Hepatocyte (in vitro differentiated cells): Measurements from ENCODE around the gene SGK2.

ENCODE experiments used
- EZH2 ChIP-seq: fragments of 200-600 bp; sonication (generic); IDR thresholded peaks from 2 replicates; pipeline ENCODE4 v1.6.1; 2016; ENCODE audit warnings: antibody characterized with exemption, mild to moderate bottlenecking, borderline replicate concordance
- EZH2phosphoT487 ChIP-seq: fragments of 200-600 bp; sonication (generic); IDR thresholded peaks from one replicate; pipeline ENCODE4 v1.6.1; 2018; ENCODE audit warnings: antibody characterized with exemption, mild to moderate bottlenecking, low read depth, moderate library complexity; ENCODE audit not compliant: unreplicated experiment, severe bottlenecking
- TF ChIP-seq, protein P1 (sequence below): fragments of 200-600 bp; sonication (generic); IDR thresholded peaks from 2 replicates; pipeline ENCODE4 v1.5.1; 2016; ENCODE audit warnings: antibody characterized with exemption, mild to moderate bottlenecking; ENCODE audit not compliant: poor library complexity

DNA sequence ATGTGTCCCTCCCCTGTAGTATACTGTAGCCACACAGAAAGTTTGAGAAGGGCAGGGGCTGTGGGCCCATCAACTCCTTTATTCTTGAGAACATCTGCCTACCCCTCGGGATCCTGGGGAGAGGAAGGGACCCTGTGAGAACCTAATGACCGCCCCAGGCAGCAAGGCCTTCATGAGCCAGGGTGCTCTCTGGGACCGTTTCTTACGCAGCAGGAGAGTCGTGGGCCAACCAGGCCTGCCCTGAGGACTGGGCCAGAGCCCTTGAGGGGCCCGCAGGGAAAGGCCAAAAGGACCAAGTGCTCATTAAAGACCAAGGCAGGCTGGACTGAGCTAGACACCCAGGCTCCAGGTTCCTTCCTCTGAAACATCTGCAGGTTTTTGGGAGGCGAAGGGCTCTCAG lies 5.2 kb downstream of the SGK2 start:
- TF ChIP-seq, protein P1, sequence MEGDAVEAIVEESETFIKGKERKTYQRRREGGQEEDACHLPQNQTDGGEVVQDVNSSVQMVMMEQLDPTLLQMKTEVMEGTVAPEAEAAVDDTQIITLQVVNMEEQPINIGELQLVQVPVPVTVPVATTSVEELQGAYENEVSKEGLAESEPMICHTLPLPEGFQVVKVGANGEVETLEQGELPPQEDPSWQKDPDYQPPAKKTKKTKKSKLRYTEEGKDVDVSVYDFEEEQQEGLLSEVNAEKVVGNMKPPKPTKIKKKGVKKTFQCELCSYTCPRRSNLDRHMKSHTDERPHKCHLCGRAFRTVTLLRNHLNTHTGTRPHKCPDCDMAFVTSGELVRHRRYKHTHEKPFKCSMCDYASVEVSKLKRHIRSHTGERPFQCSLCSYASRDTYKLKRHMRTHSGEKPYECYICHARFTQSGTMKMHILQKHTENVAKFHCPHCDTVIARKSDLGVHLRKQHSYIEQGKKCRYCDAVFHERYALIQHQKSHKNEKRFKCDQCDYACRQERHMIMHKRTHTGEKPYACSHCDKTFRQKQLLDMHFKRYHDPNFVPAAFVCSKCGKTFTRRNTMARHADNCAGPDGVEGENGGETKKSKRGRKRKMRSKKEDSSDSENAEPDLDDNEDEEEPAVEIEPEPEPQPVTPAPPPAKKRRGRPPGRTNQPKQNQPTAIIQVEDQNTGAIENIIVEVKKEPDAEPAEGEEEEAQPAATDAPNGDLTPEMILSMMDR: no peak
- TF ChIP-seq EZH2phosphoT487 (no peak), EZH2 (no peak)
